Lower leg skin (tissue), 4 donors: Measurements from ENCODE around the gene NMT1. TPM values are rescaled to one million over a fixed set of nuclear protein-coding genes. Genes with fewer than 3 reads are reported as not detected.

Experiments used
- DNase-seq, 2 donors: peaks; one replicate each; pipeline ENCODE4 v3.0.0-alpha.2; 2019; ENCODE audit warnings: low spot score in 2 of 2
- H3K4me3 ChIP-seq: fragments of 200-600 bp; sonication (generic); 2 replicates; pipeline ENCODE4 v1.5.1; 2017; ENCODE audit warnings: mild to moderate bottlenecking, low read depth; ENCODE audit not compliant: poor library complexity, severe bottlenecking
- CTCF ChIP-seq, 3 donors: fragments of 450-650 bp; IDR thresholded peaks; one replicate each; pipeline ENCODE4 v1.5.1; 2016; ENCODE audit warnings: antibody characterized with exemption in 3 of 3, mild to moderate bottlenecking in 3 of 3, moderate library complexity in 2 of 3
- POLR2A ChIP-seq, 2 donors: fragments of 450-650 bp; IDR thresholded peaks; one replicate each; pipeline ENCODE4 v1.6.1; 2016 to 2017; ENCODE audit warnings: antibody characterized with exemption in 2 of 2, mild to moderate bottlenecking in 1 of 2, moderate library complexity in 1 of 2
- WGBS, 2 donors: methylation state at CpG; one replicate each; pipeline ENCODE4 v1.1.5; 2018; 5-methylcytosine and 5-hydroxymethylcytosine counted together
- intact Hi-C: fragments of 100-400 bp; cut with DNase I; formaldehyde crosslinking; loops from one replicate; pipeline ENCODE4 v1.15.0; 2023; ENCODE audit warnings: low total_unique reads
- total RNA-seq, 4 donors: library from RNA; depleted of rRNA; stranded (reverse); fragments of >200 nt; gene quantifications; one replicate each; pipeline ENCODE4 v1.1.0, GENCODE V29; 2016

Gene NMT1
- total RNA-seq, 4 donors from 2014 or later: 37.3 to 101 (median 60.3) TPM

GRCh38 chr17:45101883-45102811, 41.0 kb downstream of the NMT1 start:
- intact Hi-C loops: loop anchor here (10.0 kb wide), 1 partner anchor 187 kb away; the partner anchor contains the start of gene GFAP
- no peak for TF ChIP-seq POLR2A (IDR thresholded peaks at IDR 0.05)
- no peak overlapping the region for H3K4me3 ChIP-seq
- 42 to 45% methylated on average over 12 of the region's 12 CpGs for WGBS, 2 donors
- no peak for DNase-seq

- DNase-seq: no peak
- TF ChIP-seq CTCF (IDR thresholded peaks at IDR 0.05) (no peak), POLR2A (IDR thresholded peaks at IDR 0.05) (no peak)
- H3K4me3 ChIP-seq: no peak overlapping the region
- 63 to 87% methylated on average over 9 of the region's 9 CpGs for WGBS, 2 donors
- intact Hi-C loops: loop anchor here (10.0 kb wide), 1 partner anchor 188 kb away; the partner anchor contains the start of gene GFAP
Measured at GRCh38 chr17:45102856-45103255, 41.7 kb downstream of the NMT1 start.

GRCh38 chr17:45103269-45103795, 42.2 kb downstream of the NMT1 start:
- DNase-seq: no peak
- intact Hi-C loops: loop anchor here (10.0 kb wide), 1 partner anchor 189 kb away; the partner anchor contains the start of gene GFAP
- no peak for TF ChIP-seq CTCF (IDR thresholded peaks at IDR 0.05)
- no peak for TF ChIP-seq POLR2A (IDR thresholded peaks at IDR 0.05)
- WGBS, 2 donors: 87 to 91% methylated on average over 9 of the region's 9 CpGs
- no peak overlapping the region for H3K4me3 ChIP-seq

- intact Hi-C loops: loop anchor here (10.0 kb wide), 1 partner anchor 189 kb away; the partner anchor contains the start of gene GFAP
- H3K4me3 ChIP-seq: no peak overlapping the region
- WGBS, 2 donors: 70 to 79% methylated on average over 8 of the region's 8 CpGs
- TF ChIP-seq POLR2A (IDR thresholded peaks at IDR 0.05) (no peak), CTCF (IDR thresholded peaks at IDR 0.05) (no peak)
- no peak for DNase-seq
Measured at GRCh38 chr17:45104029-45104428, 42.9 kb downstream of the NMT1 start.

- no peak overlapping the region for H3K4me3 ChIP-seq
- intact Hi-C loops: loop anchor here (10.0 kb wide), 1 partner anchor 190 kb away; the partner anchor contains the start of gene GFAP
- TF ChIP-seq CTCF (IDR thresholded peaks at IDR 0.05) (no peak), POLR2A (IDR thresholded peaks at IDR 0.05) (no peak)
- DNase-seq: no peak
- WGBS, 2 donors: 96 to 97% methylated on average over 6 of the region's 6 CpGs
Measured at GRCh38 chr17:45104497-45104896, 43.4 kb downstream of the NMT1 start.
